OCI-LY3 (cell line): Measurements from ENCODE around the gene CADPS.

Experiments used
- CTCF ChIP-seq: fragments of 200-600, 300-600 bp; sonication (generic); IDR thresholded peaks from 2 replicates; pipeline ENCODE4 v1.5.1; 2014; ENCODE audit warnings: antibody characterized with exemption, low read length, low read depth
- EZH2phosphoT487 ChIP-seq: fragments of 200-600 bp; shearing (Covaris generic); IDR thresholded peaks from 2 replicates; pipeline ENCODE4 v1.6.1; 2018; ENCODE audit warnings: antibody characterized with exemption, mixed run types, low read depth

GRCh38 chr3:62370112-62370857 lies 504.9 kb downstream of the CADPS start:
- TF ChIP-seq CTCF (no peak), EZH2phosphoT487 (no peak)
